ENCODE results near the gene TBC1D4.

Gene TBC1D4

GRCh38 chr13:75418186-75418843 lies 63.7 kb downstream of the TBC1D4 start:
- no peak for DNase-seq (ENCODE audit: low read depth)

- DNase-seq (ENCODE audit: low read depth): no peak
Observed at GRCh38 chr13:75417656-75418055, 64.3 kb downstream of the TBC1D4 start.

GRCh38 chr13:75417012-75417384 lies 65.0 kb downstream of the TBC1D4 start:
- DNase-seq (ENCODE audit: low read depth): no peak

- DNase-seq (ENCODE audit: low read depth): no peak
Observed at GRCh38 chr13:75416327-75417011, 65.5 kb downstream of the TBC1D4 start.

GRCh38 chr13:75415694-75416093 lies 66.3 kb downstream of the TBC1D4 start:
- DNase-seq (ENCODE audit: low read depth): peak; percentile 85

- DNase-seq (ENCODE audit: low read depth): peak; percentile 25
Observed at GRCh38 chr13:75415171-75415570, 66.8 kb downstream of the TBC1D4 start.

GRCh38 chr13:75414036-75414827 lies 67.7 kb downstream of the TBC1D4 start:
- no peak for DNase-seq (ENCODE audit: low read depth)

GRCh38 chr13:75411924-75412537 lies 69.9 kb downstream of the TBC1D4 start:
- DNase-seq (ENCODE audit: low read depth): no peak

GRCh38 chr13:75410207-75410606 lies 71.8 kb downstream of the TBC1D4 start:
- DNase-seq (ENCODE audit: low read depth): no peak

GRCh38 chr13:75407998-75408397 lies 74.0 kb downstream of the TBC1D4 start:
- no peak for DNase-seq (ENCODE audit: low read depth)

- no peak for DNase-seq (ENCODE audit: low read depth)
Observed at GRCh38 chr13:75407473-75407872, 74.5 kb downstream of the TBC1D4 start.

GRCh38 chr13:75405976-75406703 lies 75.8 kb downstream of the TBC1D4 start:
- DNase-seq (ENCODE audit: low read depth): peak; percentile 50

- no peak for DNase-seq (ENCODE audit: low read depth)
Observed at GRCh38 chr13:75404726-75405125, 77.2 kb downstream of the TBC1D4 start.

- DNase-seq (ENCODE audit: low read depth): no peak
Observed at GRCh38 chr13:75402787-75403186, 79.2 kb downstream of the TBC1D4 start.

- DNase-seq (ENCODE audit: low read depth): no peak
Observed at GRCh38 chr13:75400775-75401174, 81.2 kb downstream of the TBC1D4 start.

- no peak for DNase-seq (ENCODE audit: low read depth)
Observed at GRCh38 chr13:75399879-75400217, 82.1 kb downstream of the TBC1D4 start.

GRCh38 chr13:75399168-75399878 lies 82.6 kb downstream of the TBC1D4 start:
- peak; percentile 95 for DNase-seq (ENCODE audit: low read depth)

GRCh38 chr13:75398072-75398471 lies 83.9 kb downstream of the TBC1D4 start:
- no peak for DNase-seq (ENCODE audit: low read depth)

GRCh38 chr13:75395901-75396300 lies 86.1 kb downstream of the TBC1D4 start:
- DNase-seq (ENCODE audit: low read depth): no peak

GRCh38 chr13:75395066-75395465 lies 86.9 kb downstream of the TBC1D4 start:
- no peak for DNase-seq (ENCODE audit: low read depth)

GRCh38 chr13:75393839-75394520 lies 88.0 kb downstream of the TBC1D4 start:
- peak; percentile 29 for DNase-seq (ENCODE audit: low read depth)
